Ecto neural progenitor cell (in vitro differentiated cells): ENCODE data around the gene SH3BP5L.

Source experiments
- DNase-seq: peaks from one replicate; pipeline ENCODE4 v3.0.0-alpha.2; 2018; ENCODE audit warnings: low spot score

The SH3BP5L gene

GRCh38 chr1:248825909-248826760 lies at the start of gene SH3BP5L:
Gene SH3BP5L (minus strand): TSS chr1:248825915. CDS start chr1:248824935, 980 bp downstream.
- peak; percentile 92 for DNase-seq

- peak; percentile 91 for DNase-seq
Observed at GRCh38 chr1:248873993-248874533, 48.3 kb upstream of the SH3BP5L start.

- DNase-seq = peak; percentile 99
Observed at GRCh38 chr1:248873409-248873992, 47.8 kb upstream of the SH3BP5L start.

GRCh38 chr1:248872752-248873408 lies 47.2 kb upstream of the SH3BP5L start:
- DNase-seq = peak; percentile 83

GRCh38 chr1:248871837-248872401 lies 46.2 kb upstream of the SH3BP5L start:
- no peak for DNase-seq

- peak; percentile 86 for DNase-seq
Observed at GRCh38 chr1:248862998-248863881, 37.5 kb upstream of the SH3BP5L start.

- no peak for DNase-seq
Observed at GRCh38 chr1:248862695-248862997, 36.9 kb upstream of the SH3BP5L start.

GRCh38 chr1:248861616-248862015 lies 35.9 kb upstream of the SH3BP5L start:
- no peak for DNase-seq

- no peak for DNase-seq
Observed at GRCh38 chr1:248860007-248860406, 34.3 kb upstream of the SH3BP5L start.

- peak; percentile 97 for DNase-seq
Observed at GRCh38 chr1:248858891-248859889, 33.5 kb upstream of the SH3BP5L start, which contains the start of gene ZNF692. Gene ZNF692 (minus strand): TSS chr1:248859085. CDS start chr1:248858309, 776 bp downstream.

GRCh38 chr1:248858096-248858890 lies 32.6 kb upstream of the SH3BP5L start:
- peak; percentile 82 for DNase-seq

- no peak for DNase-seq
Observed at GRCh38 chr1:248857749-248858095, 32.0 kb upstream of the SH3BP5L start.

GRCh38 chr1:248857201-248857600 lies 31.5 kb upstream of the SH3BP5L start:
- DNase-seq = peak; percentile 42

GRCh38 chr1:248856176-248856575 lies 30.5 kb upstream of the SH3BP5L start:
- peak; percentile 15 for DNase-seq

- DNase-seq = peak; percentile 8
Observed at GRCh38 chr1:248855580-248855979, 29.9 kb upstream of the SH3BP5L start.

GRCh38 chr1:248853663-248854375 lies 28.1 kb upstream of the SH3BP5L start:
- peak; percentile 28 for DNase-seq

GRCh38 chr1:248852481-248853405 lies 27.0 kb upstream of the SH3BP5L start:
- peak; percentile 14 for DNase-seq
